K562 (cell line): ENCODE data around the gene SLC17A9. TPM values are rescaled to one million over a fixed set of nuclear protein-coding genes. Genes with fewer than 3 reads are reported as not detected.

ENCODE experiments used
- ATAC-seq: fragments of 200-7000 bp; cut with Tn5 transposase; 3 replicates; pipeline ENCODE4 v1.9.1; 2020; ENCODE audit warnings: moderate library complexity
- BruUV-seq: library from RNA; stranded (reverse); fragments of 400-500 nt; replicated peaks from 2 replicates; lab custom pipeline; 2021; lab: Mats Ljungman, UMichigan
- CTCF ChIA-PET: fragments of 300-600 bp; formaldehyde crosslinking; extraction: SDS; loops from one replicate; lab custom pipeline; 2021; ENCODE audit warnings: low intra/inter-chr PET ratio; lab: Yijun Ruan, JAX
- POLR2A ChIA-PET: fragments of 300-600, 350-650 bp; sonication (Branson Sonifier 250); formaldehyde crosslinking; extraction: SDS; loops from one replicate; lab custom pipeline; 2021; ENCODE audit warnings: antibody characterized with exemption, inconsistent platforms; lab: Yijun Ruan, JAX
- DNase-seq, 4 experiments: peaks; one replicate each; pipeline versions ENCODE4 v3.0.0 to v3.0.0-alpha.2; 2011 to 2018; ENCODE audit warnings: low spot score in 3 of 4, mixed read lengths in 3 of 4; ENCODE audit errors: extremely low read depth in 1 of 4
- FAIRE-seq: peaks from 2 replicates; lab custom pipeline; 2011; peaks lifted over from hg19 to GRCh38; lab: Jason Lieb, UNC
- H2AFZ ChIP-seq: 2 replicates; pipeline ENCODE4 v1.6.0; 2011; ENCODE audit warnings: low read depth, low read length, control low read depth, inconsistent platforms
- H3K27ac ChIP-seq: fragments of 200-600 bp; 3 replicates; pipeline ENCODE4 v1.8.0; 2011; ENCODE audit warnings: low read depth, mild to moderate bottlenecking, control low read depth, inconsistent platforms, low read length, moderate library complexity, mixed read lengths; ENCODE audit errors: extremely low read depth
- H3K27me3 ChIP-seq, 2 experiments: fragments of 300-600 bp in 1 of 2; 2 replicates in 1 of 2; 3 replicates in 1 of 2; pipeline versions ENCODE4 v1.6.0 to v1.8.0; 2011; ENCODE audit warnings: inconsistent platforms in 2 of 2, low read length in 2 of 2, mild to moderate bottlenecking in 1 of 2, mixed read lengths in 1 of 2, moderate library complexity in 1 of 2; ENCODE audit not compliant: control insufficient read depth in 2 of 2, insufficient read depth in 2 of 2
- H3K36me3 ChIP-seq: fragments of 300-600 bp; 3 replicates; pipeline ENCODE4 v1.8.0; 2011; ENCODE audit warnings: mild to moderate bottlenecking, low read length, inconsistent platforms; ENCODE audit not compliant: control insufficient read depth, insufficient read depth
- H3K4me1 ChIP-seq, 2 experiments: fragments of 200-600 bp in 1 of 2; replicated peaks in 1 of 2; 2 replicates in 1 of 2; 3 replicates in 1 of 2; pipeline versions ENCODE4 v1.5.1 to v1.8.0; 2011; ENCODE audit warnings: inconsistent platforms in 2 of 2, low read length in 2 of 2, mild to moderate bottlenecking in 1 of 2, mixed read lengths in 1 of 2, moderate library complexity in 1 of 2; ENCODE audit not compliant: control insufficient read depth in 2 of 2, insufficient read depth in 2 of 2
- H3K4me2 ChIP-seq: 2 replicates; pipeline ENCODE4 v1.6.1; 2011; ENCODE audit warnings: low read length, control low read depth, inconsistent platforms, mixed read lengths; ENCODE audit not compliant: insufficient read depth
- H3K4me3 ChIP-seq: fragments of 200-600 bp; sonication (generic), shearing (Covaris generic); 2 replicates; pipeline ENCODE4 v1.5.1; 2016; ENCODE audit warnings: control low read depth, inconsistent platforms
- H3K79me2 ChIP-seq: fragments of 200-600 bp; 3 replicates; pipeline ENCODE4 v1.8.0; 2011; ENCODE audit warnings: low read length, inconsistent platforms; ENCODE audit not compliant: control insufficient read depth, insufficient read depth
- H3K9ac ChIP-seq, 2 experiments: 2 replicates each; pipeline versions ENCODE4 v1.6.0 to v1.6.1; 2011; ENCODE audit warnings: low read depth in 2 of 2, low read length in 2 of 2, control low read depth in 1 of 2, inconsistent platforms in 1 of 2, mild to moderate bottlenecking in 1 of 2, mixed read lengths in 1 of 2; ENCODE audit not compliant: insufficient read depth in 1 of 2
- H3K9me1 ChIP-seq: one replicate; pipeline ENCODE4 v1.6.0; 2011; ENCODE audit warnings: inconsistent platforms, mild to moderate bottlenecking, low read length, moderate library complexity; ENCODE audit not compliant: control insufficient read depth, insufficient read depth
- H3K9me3 ChIP-seq: replicated peaks from 2 replicates; pipeline ENCODE4 v1.5.1; 2011; ENCODE audit warnings: low read depth, low read length, inconsistent platforms; ENCODE audit not compliant: control insufficient read depth, insufficient read depth
- H4K20me1 ChIP-seq: replicated peaks from 2 replicates; pipeline ENCODE4 v1.6.1; 2011; ENCODE audit warnings: low read length, inconsistent platforms, mixed read lengths; ENCODE audit not compliant: control insufficient read depth, insufficient read depth
- C11orf30 ChIP-seq: fragments of 450-650 bp; IDR thresholded peaks from 2 replicates; pipeline ENCODE4 v1.6.1; 2016; ENCODE audit warnings: low read depth, mild to moderate bottlenecking
- CREM ChIP-seq: IDR thresholded peaks from 2 replicates; pipeline ENCODE4 v1.6.1; 2014; ENCODE audit warnings: antibody characterized with exemption, low read depth
- L3MBTL2 ChIP-seq: fragments of 450-650 bp; IDR thresholded peaks from 2 replicates; pipeline ENCODE4 v1.6.1; 2016; ENCODE audit warnings: mild to moderate bottlenecking, moderate library complexity
- MAFF ChIP-seq: IDR thresholded peaks from 2 replicates; pipeline ENCODE4 v1.6.1; 2012; ENCODE audit warnings: low read length, improper control_type of control experiment
- MAFG ChIP-seq: fragments of 450-650 bp; conservative IDR thresholded peaks from 2 replicates; pipeline ENCODE4 v1.6.1; 2016; ENCODE audit warnings: missing genetic modification characterization, missing compliant biosample characterization
- MAFK ChIP-seq: IDR thresholded peaks from 2 replicates; pipeline ENCODE4 v1.6.1; 2011; ENCODE audit warnings: low read length, improper control_type of control experiment
- MAZ ChIP-seq, 2 experiments: fragments of 450-650 bp in 1 of 2; sonication (generic) in 1 of 2; formaldehyde crosslinking; IDR thresholded peaks in 1 of 2; conservative IDR thresholded peaks in 1 of 2; 2 replicates each; pipeline versions ENCODE4 v1.4.0 to v1.5.0; 2020; ENCODE audit warnings: mild to moderate bottlenecking in 1 of 2, missing genetic modification reagents in 1 of 2
- MECOM ChIP-seq: fragments of 250-450 bp; sonication (Bioruptor Pico); IDR thresholded peaks from 2 replicates; pipeline ENCODE4 v1.8.0; 2022; ENCODE audit warnings: inconsistent platforms
- MYNN ChIP-seq, 2 experiments: sonication (generic); formaldehyde crosslinking in 1 of 2; IDR thresholded peaks; 2 replicates each; pipeline versions ENCODE4 v1.5.0 to v1.6.1; 2016 to 2020; ENCODE audit warnings: antibody characterized with exemption in 1 of 2, missing genetic modification reagents in 1 of 2
- ZKSCAN1 ChIP-seq: fragments of 150-350 bp; IDR thresholded peaks from 2 replicates; pipeline ENCODE4 v1.6.1; 2016; ENCODE audit warnings: low read depth, low read length
- ZNF316 ChIP-seq: fragments of 450-650 bp; IDR thresholded peaks from 2 replicates; pipeline ENCODE4 v1.6.1; 2016
- WGBS: fragments of 100-300 bp; shearing (Covaris generic); methylation state at CpG from one replicate; pipeline ENCODE4 v1.1.6; 2016; ENCODE audit warnings: low coverage, mixed read lengths; ENCODE audit not compliant: insufficient coverage; ENCODE audit errors: missing lambda C conversion rate; 5-methylcytosine and 5-hydroxymethylcytosine counted together
- in situ Hi-C: fragments of 300-500 bp; cut with MboI; formaldehyde crosslinking; loops from 4 replicates; pipeline ENCODE4 v1.15.0; 2018; ENCODE audit warnings: inconsistent platforms, mixed read lengths
- intact Hi-C: fragments of 100-400 bp; cut with micrococcal nuclease; formaldehyde crosslinking; loops from 2 replicates; pipeline ENCODE4 v1.14.2; 2022
- polyA plus RNA-seq, 8 experiments: library from polyadenylated mRNA; depleted of rRNA in 4 of 8; stranded (reverse) in 5 of 8; unstranded in 3 of 8; fragments of >200 nt; fragmentation: Nextera tagmentation in 2 of 8; fragmentation: Illumina TruSeq in 1 of 8; extraction: Ambion mirVana in 2 of 8; extraction: Trizol in 1 of 8; gene quantifications; 2 replicates each; pipeline versions ENCODE4 v1.2.1 to v1.2.3, GENCODE V29; 2011 to 2014; ENCODE audit warnings: inconsistent platforms in 1 of 8, missing spikeins in 1 of 8
- total RNA-seq, 7 experiments: library from RNA; depleted of rRNA in 6 of 7; stranded (reverse); fragments of >200 nt in 6 of 7; fragmentation: Illumina TruSeq in 2 of 7; extraction: Trizol in 2 of 7; gene quantifications; 2 replicates each; pipeline versions ENCODE4 v1.2.1 to v1.2.3, GENCODE V29; 2011 to 2021; ENCODE audit warnings: low replicate concordance in 1 of 7
- TF ChIP-seq, protein P1 (sequence below): fragments of 450-650 bp; IDR thresholded peaks from 2 replicates; pipeline ENCODE4 v1.6.1; 2017; ENCODE audit warnings: antibody characterized with exemption

The SLC17A9 gene
- total and polyA plus RNA-seq, 9 of the 15 experiments (the other 6 are each of a cell fraction or from before 2014, with no cell fraction given) = 0.04 to 0.31 TPM; not detected in 7

DNA sequence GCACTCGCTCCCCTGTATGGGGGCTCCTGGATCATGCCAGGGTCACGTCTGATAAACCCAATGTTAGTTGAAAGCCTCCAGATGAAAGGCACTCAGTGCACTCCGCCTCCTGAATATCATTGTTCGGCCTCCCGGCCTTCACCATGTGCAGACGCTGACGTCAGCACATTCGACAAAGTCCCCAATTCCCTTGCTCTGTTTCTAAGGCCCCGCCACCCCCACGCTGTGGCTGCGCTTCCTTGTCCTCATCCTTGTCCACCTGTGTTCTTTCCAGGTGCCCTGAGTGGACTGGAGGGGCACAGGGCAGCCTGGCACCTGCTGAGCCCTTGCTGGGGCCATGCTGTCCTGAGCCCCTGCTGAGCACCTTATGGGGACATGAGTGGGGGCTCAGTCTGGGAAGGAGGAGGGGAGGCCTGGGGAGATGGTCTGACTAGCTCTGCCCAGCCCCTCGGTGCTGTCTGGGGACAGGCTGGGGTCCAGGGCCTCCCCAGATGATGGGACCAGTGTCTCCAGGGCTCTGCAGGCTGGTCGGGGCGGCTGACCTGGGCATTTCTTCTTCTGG is 64.1 kb downstream of the SLC17A9 start:
- TF ChIP-seq ZNF316 (peak; percentile 95), MAZ (CRISPR knock-in tag; conservative IDR thresholded peaks at IDR 0.05 in 1 of 2, IDR thresholded peaks at IDR 0.05 in 1 of 2) (no peak), MAFF (peak; percentile 91), MAFG (tag) (peak; percentile 87), MECOM (no peak), MAFK (peak; percentile 95), CREM (0 out of 2 replicates have a peak, but pooled peaks have one; percentile 12), MYNN (IDR thresholded peaks at IDR 0.05) (no peak), MYNN (CRISPR knock-in tag; IDR thresholded peaks at IDR 0.05) (no peak), C11orf30 (peak; percentile 88), L3MBTL2 (no peak), ZKSCAN1 (no peak)
- TF ChIP-seq, protein P1, sequence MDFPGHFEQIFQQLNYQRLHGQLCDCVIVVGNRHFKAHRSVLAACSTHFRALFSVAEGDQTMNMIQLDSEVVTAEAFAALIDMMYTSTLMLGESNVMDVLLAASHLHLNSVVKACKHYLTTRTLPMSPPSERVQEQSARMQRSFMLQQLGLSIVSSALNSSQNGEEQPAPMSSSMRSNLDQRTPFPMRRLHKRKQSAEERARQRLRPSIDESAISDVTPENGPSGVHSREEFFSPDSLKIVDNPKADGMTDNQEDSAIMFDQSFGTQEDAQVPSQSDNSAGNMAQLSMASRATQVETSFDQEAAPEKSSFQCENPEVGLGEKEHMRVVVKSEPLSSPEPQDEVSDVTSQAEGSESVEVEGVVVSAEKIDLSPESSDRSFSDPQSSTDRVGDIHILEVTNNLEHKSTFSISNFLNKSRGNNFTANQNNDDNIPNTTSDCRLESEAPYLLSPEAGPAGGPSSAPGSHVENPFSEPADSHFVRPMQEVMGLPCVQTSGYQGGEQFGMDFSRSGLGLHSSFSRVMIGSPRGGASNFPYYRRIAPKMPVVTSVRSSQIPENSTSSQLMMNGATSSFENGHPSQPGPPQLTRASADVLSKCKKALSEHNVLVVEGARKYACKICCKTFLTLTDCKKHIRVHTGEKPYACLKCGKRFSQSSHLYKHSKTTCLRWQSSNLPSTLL = no peak
- CTCF ChIA-PET = no interaction called here
- POLR2A ChIA-PET = no interaction called here
- no TSS peak for BruUV-seq
- ATAC-seq = peak; percentile 33; the same call in 1 of the 3 replicates
- in situ Hi-C loops = loop anchor here (10.0 kb wide), 1 partner anchor 192 kb away; no protein-coding TSS in a partner anchor
- no peak overlapping the region for H3K4me2 ChIP-seq
- no peak overlapping the region for H3K9ac ChIP-seq
- H3K79me2 ChIP-seq = no peaks in the 10 kb centered on the region
- intact Hi-C loops = no loop called here
- 0% methylated on average over 14 of the region's 14 CpGs for WGBS
- 0 out of 2 replicates have a peak, but pooled peaks cover 3% of the 10 kb centered on the region for H3K9me3 ChIP-seq
- no peaks in the 10 kb centered on the region for H3K36me3 ChIP-seq
- FAIRE-seq = no peak
- H3K27me3 ChIP-seq = peaks cover 67 to 78% of the 10 kb centered on the region in 2 experiments
- H3K9me1 ChIP-seq = no peaks in the 10 kb centered on the region
- no peak overlapping the region for H3K4me3 ChIP-seq
- no peak for DNase-seq
- no peaks in the 10 kb centered on the region; the same call in none of the 2 replicates for H4K20me1 ChIP-seq
- peaks cover 0 to 17% of the 10 kb centered on the region in 2 experiments; a peak in 2 of 5 replicates for H3K4me1 ChIP-seq
- no peak overlapping the region for H3K27ac ChIP-seq
- no peak overlapping the region for H2AFZ ChIP-seq
